Neural crest cell (in vitro differentiated cells): Measurements from ENCODE around the gene EYS. TPM values are rescaled to one million over a fixed set of nuclear protein-coding genes. Genes with fewer than 3 reads are reported as not detected.

Source experiments
- DNase-seq: peaks from one replicate; pipeline ENCODE4 v3.0.0; 2021; ENCODE audit warnings: low read depth, mixed read lengths, low spot score
- H3K27ac Mint-ChIP-seq: one replicate; pipeline ENCODE4 v1.8.0; 2021; ENCODE audit warnings: mild to moderate bottlenecking, mixed read lengths; ENCODE audit not compliant: unreplicated experiment
- H3K27me3 Mint-ChIP-seq: 2 replicates; pipeline ENCODE4 v1.8.0; 2021; ENCODE audit warnings: low read depth, mild to moderate bottlenecking, mixed read lengths
- H3K36me3 Mint-ChIP-seq: 2 replicates; pipeline ENCODE4 v1.8.0; 2021; ENCODE audit warnings: low read depth, mild to moderate bottlenecking, mixed read lengths
- H3K4me1 Mint-ChIP-seq: 2 replicates; pipeline ENCODE4 v1.8.0; 2021; ENCODE audit warnings: mixed read lengths
- H3K4me3 Mint-ChIP-seq: one replicate; pipeline ENCODE4 v1.8.0; 2021; ENCODE audit warnings: mild to moderate bottlenecking, mixed read lengths
- H3K9me3 Mint-ChIP-seq: 2 replicates; pipeline ENCODE4 v1.8.0; 2021; ENCODE audit warnings: mixed read lengths
- total RNA-seq: library from RNA; stranded (reverse); gene quantifications from 2 replicates; pipeline ENCODE4 v1.2.1, GENCODE V29; 2021
- TF ChIP-seq, protein P1 (sequence below): fragments of 200-600 bp; sonication (generic); conservative IDR thresholded peaks from 2 replicates; pipeline ENCODE4 v1.5.0; 2021; ENCODE audit warnings: antibody characterized with exemption, mild to moderate bottlenecking

EYS gene
- total RNA-seq, 1 donor from 2014 or later = 0.40 TPM

DNA sequence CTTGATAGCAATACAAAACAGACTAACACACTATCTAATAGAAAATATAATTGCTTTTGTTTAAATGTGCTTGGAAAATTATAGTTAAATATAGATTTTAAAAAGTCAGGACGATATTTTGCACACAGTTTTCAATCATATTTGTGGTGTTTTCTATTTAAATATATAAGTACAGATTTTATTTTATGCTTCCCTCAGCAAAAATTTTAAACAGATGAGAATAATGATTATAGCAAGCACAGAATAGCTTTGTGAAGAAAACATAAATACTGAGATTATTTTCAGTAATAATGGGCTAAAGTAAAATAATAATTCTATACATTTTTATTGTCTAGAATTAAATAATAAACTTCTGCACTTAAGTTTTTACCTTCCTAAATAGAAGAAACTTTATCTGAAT lies 1262.0 kb downstream of the EYS start:
- Mint-ChIP-seq H3K9me3 (peaks cover 17% of the 10 kb centered on the region), H3K4me3 (no peak overlapping the region), H3K36me3 (peaks cover 7% of the 10 kb centered on the region), H3K27me3 (no peaks in the 10 kb centered on the region), H3K27ac (no peak overlapping the region), H3K4me1 (no peaks in the 10 kb centered on the region)
- TF ChIP-seq, protein P1, sequence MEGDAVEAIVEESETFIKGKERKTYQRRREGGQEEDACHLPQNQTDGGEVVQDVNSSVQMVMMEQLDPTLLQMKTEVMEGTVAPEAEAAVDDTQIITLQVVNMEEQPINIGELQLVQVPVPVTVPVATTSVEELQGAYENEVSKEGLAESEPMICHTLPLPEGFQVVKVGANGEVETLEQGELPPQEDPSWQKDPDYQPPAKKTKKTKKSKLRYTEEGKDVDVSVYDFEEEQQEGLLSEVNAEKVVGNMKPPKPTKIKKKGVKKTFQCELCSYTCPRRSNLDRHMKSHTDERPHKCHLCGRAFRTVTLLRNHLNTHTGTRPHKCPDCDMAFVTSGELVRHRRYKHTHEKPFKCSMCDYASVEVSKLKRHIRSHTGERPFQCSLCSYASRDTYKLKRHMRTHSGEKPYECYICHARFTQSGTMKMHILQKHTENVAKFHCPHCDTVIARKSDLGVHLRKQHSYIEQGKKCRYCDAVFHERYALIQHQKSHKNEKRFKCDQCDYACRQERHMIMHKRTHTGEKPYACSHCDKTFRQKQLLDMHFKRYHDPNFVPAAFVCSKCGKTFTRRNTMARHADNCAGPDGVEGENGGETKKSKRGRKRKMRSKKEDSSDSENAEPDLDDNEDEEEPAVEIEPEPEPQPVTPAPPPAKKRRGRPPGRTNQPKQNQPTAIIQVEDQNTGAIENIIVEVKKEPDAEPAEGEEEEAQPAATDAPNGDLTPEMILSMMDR = no peak
- no peak for DNase-seq

DNA sequence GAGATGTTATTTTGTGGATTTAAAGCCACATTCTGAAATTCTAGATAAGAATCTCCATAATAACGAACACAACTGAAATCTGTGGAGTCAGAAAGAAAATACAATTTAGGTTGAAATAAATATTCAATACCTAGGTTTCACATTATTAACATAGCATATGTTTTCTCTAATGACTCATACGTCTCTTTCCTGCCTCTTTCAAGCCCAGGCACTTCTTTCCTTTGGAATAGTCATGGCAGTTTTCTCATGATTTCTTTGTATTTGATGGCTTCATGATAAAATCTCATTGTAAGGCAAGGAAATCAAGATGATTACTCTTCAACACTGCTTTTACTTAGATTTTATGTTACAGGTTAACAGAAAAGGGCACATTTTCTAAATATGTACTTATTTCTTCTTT lies 1267.8 kb downstream of the EYS start:
- Mint-ChIP-seq H3K27me3 (no peaks in the 10 kb centered on the region), H3K4me3 (no peak overlapping the region)

DNA sequence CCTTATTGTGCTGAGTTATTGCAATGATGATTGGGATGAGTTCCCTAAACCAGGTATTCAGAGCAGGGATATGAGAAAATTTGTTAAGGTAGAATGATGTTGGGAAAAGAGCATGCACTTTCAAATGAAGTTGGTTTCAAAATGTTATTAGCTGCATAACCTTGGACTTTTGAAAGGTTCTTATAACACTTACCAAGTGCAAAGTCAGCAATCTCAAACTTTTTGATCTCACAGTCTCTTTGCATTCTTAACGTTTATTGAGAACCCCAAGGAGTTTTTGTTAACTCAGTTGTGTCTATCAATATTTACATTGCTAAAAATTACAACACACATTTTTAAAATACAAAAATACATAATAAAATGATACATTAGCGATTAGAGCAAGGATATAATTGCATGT lies 1269.0 kb downstream of the EYS start:
- DNase-seq = no peak
- no peak overlapping the region for H3K4me3 Mint-ChIP-seq
- H3K36me3 Mint-ChIP-seq = peaks cover 4% of the 10 kb centered on the region
- no peaks in the 10 kb centered on the region for H3K27me3 Mint-ChIP-seq
- H3K4me1 Mint-ChIP-seq = no peaks in the 10 kb centered on the region
- TF ChIP-seq, protein P1 = no peak
- peaks cover 8% of the 10 kb centered on the region for H3K9me3 Mint-ChIP-seq
- H3K27ac Mint-ChIP-seq = no peak overlapping the region

More for the DNA sequence above, 1267.8 kb downstream of the EYS start:
- H3K27ac Mint-ChIP-seq = no peak overlapping the region
- peaks cover 8% of the 10 kb centered on the region for H3K9me3 Mint-ChIP-seq
- H3K36me3 Mint-ChIP-seq = peaks cover 4% of the 10 kb centered on the region
- DNase-seq = no peak
- no peaks in the 10 kb centered on the region for H3K4me1 Mint-ChIP-seq
- TF ChIP-seq, protein P1 = no peak

DNA sequence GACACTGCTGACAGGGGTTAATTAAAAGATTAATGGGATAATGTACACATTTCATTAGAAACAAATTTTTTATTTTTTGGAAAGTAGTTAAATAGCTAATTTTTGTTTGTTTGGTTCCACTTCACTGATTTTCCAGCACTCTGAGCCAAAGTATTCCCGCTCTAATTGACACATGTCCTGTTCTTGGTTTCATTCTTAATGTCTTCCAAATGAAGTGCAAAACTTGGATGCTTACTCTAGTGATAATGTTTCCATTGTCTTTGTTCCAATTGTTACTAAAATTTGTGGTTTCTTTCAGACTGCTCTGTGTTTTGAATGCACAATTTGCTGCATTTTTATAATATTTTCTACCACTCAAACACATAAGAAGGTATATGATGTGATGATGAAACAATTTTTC lies 1277.1 kb downstream of the EYS start:
- H3K4me1 Mint-ChIP-seq = no peaks in the 10 kb centered on the region
- DNase-seq = no peak
- no peaks in the 10 kb centered on the region for H3K36me3 Mint-ChIP-seq
- H3K27ac Mint-ChIP-seq = no peak overlapping the region
- TF ChIP-seq, protein P1 = no peak
- H3K4me3 Mint-ChIP-seq = no peak overlapping the region
- H3K9me3 Mint-ChIP-seq = no peaks in the 10 kb centered on the region
- no peaks in the 10 kb centered on the region for H3K27me3 Mint-ChIP-seq

DNA sequence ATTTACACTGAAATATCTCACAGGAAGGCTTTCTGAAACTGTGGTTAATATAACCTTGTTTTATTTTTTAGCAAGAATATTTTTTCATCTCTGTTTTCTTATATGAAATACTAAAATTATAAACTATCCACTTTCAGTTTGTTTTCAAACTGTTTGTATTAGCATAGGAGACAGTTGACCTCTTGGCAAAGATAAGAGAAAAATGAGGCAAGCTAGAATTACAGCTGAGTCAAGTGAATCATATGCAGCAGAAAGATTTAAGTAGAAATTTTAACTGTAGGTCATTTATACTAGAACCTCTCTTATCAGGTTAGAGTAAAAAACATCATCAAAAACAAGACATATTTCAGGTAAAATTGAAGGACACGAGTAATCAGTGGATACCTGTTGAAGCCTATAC lies 1278.8 kb downstream of the EYS start:
- Mint-ChIP-seq H3K27ac (no peak overlapping the region), H3K36me3 (no peaks in the 10 kb centered on the region), H3K27me3 (no peaks in the 10 kb centered on the region), H3K4me3 (no peak overlapping the region), H3K9me3 (no peaks in the 10 kb centered on the region), H3K4me1 (no peaks in the 10 kb centered on the region)
- TF ChIP-seq, protein P1 = no peak
- DNase-seq = no peak

DNA sequence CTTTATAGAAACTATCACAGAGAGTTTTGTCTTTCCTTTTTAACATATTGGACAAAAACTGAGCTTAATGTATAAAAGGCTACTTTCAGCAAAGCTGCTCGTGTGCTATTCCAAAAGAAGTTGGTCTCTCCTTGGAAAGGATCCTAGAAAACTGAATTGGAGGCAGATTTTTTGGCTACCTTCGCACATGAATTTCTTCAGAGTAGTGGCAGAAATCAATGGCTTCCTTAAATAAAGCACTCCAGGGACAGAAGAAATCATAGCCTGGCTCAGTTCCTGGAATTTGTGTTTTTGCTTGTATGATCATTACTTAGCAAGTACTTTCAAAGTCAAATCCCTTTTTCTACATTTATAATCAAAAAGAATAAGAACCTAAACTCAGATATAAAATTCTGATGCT lies 1291.1 kb downstream of the EYS start:
- Mint-ChIP-seq H3K4me3 (no peak overlapping the region), H3K9me3 (peaks cover 7% of the 10 kb centered on the region)

More for the DNA sequence above, 1291.1 kb downstream of the EYS start:
- TF ChIP-seq, protein P1 = no peak
- Mint-ChIP-seq H3K4me1 (no peaks in the 10 kb centered on the region), H3K36me3 (peaks cover 1% of the 10 kb centered on the region), H3K27me3 (no peaks in the 10 kb centered on the region), H3K27ac (no peak overlapping the region)
- no peak for DNase-seq
